ENCODE measurements around the gene KAT8. TPM values are rescaled to one million over a fixed set of nuclear protein-coding genes. Genes with fewer than 3 reads are reported as not detected.

KAT8 gene
- total RNA-seq (2022; extraction: Qiagen RNA extraction) = 40.3 to 51.0 TPM (median 45.0 TPM) in 5 replicates

GRCh38 chr16:31117384-31118222, at the start of gene KAT8:
Gene KAT8 (plus strand): TSS chr16:31117664. CDS start chr16:31117682, 18 bp downstream.

GRCh38 chr16:31073970-31074813, 43.3 kb upstream of the KAT8 start, which contains the start of the genes ZNF646 and ZNF668:
Gene ZNF646 (plus strand): TSS chr16:31074422. CDS start chr16:31076325, 1,903 bp downstream.
Gene ZNF668 (minus strand): TSS chr16:31074240. CDS start chr16:31064459, 9,781 bp downstream.

GRCh38 chr16:31088459-31089183, 28.8 kb upstream of the KAT8 start, which contains the start of gene PRSS53:
Gene PRSS53 (minus strand): TSS chr16:31088943. CDS start chr16:31088809, 134 bp downstream.

GRCh38 chr16:31094424-31095120, 22.9 kb upstream of the KAT8 start, which contains the start of gene VKORC1:
Gene VKORC1 (minus strand): TSS chr16:31094797. CDS start chr16:31094729, 68 bp downstream.

GRCh38 chr16:31108035-31108793, 9.2 kb upstream of the KAT8 start, which contains the start of gene BCKDK:
Gene BCKDK (plus strand): TSS chr16:31108386. CDS start chr16:31109224, 838 bp downstream.

GRCh38 chr16:31135535-31136286, 18.2 kb downstream of the KAT8 start, which contains the start of gene PRSS8:
Gene PRSS8 (minus strand): TSS chr16:31135727. CDS start chr16:31135498, 229 bp downstream.

GRCh38 chr16:31149894-31150890, 32.7 kb downstream of the KAT8 start, which contains the start of gene PRSS36:
Gene PRSS36 (minus strand): TSS chr16:31150066. CDS start chr16:31150035, 31 bp downstream.

GRCh38 chr16:31179747-31180459, 62.4 kb downstream of the KAT8 start, which contains the start of gene FUS:
Gene FUS (plus strand): TSS chr16:31180139. CDS start chr16:31180215, 76 bp downstream.

Other genes with a start within 250 kb of the KAT8 start
- gene BCL7C, start 223.6 kb upstream of the KAT8 start, total RNA-seq (2022; extraction: Qiagen RNA extraction) = 25.8 to 42.7 TPM (median 40.6 TPM) in 5 replicates
- gene CTF1, start 221.1 kb upstream of the KAT8 start, total RNA-seq (2022; extraction: Qiagen RNA extraction) = 0.11 to 0.39 TPM (median 0.15 TPM) in 5 replicates
- gene FBXL19, start 194.1 kb upstream of the KAT8 start, total RNA-seq (2022; extraction: Qiagen RNA extraction) = 9.8 to 19.2 TPM (median 18.4 TPM) in 5 replicates
- gene ORAI3, start 168.6 kb upstream of the KAT8 start, total RNA-seq (2022; extraction: Qiagen RNA extraction) = 11.3 to 15.8 TPM (median 13.8 TPM) in 5 replicates
- 13.2 to 20.3 TPM (median 19.3 TPM) in 5 replicates for gene SETD1A, start 159.9 kb upstream of the KAT8 start, total RNA-seq (2022; extraction: Qiagen RNA extraction)
- gene HSD3B7, start 132.5 kb upstream of the KAT8 start, total RNA-seq (2022; extraction: Qiagen RNA extraction) = 12.5 to 15.4 TPM (median 14.3 TPM) in 5 replicates
- gene STX1B, start 107.0 kb upstream of the KAT8 start, total RNA-seq (2022; extraction: Qiagen RNA extraction) = 1.4 to 2.2 TPM (median 1.8 TPM) in 5 replicates
- 54.0 to 68.8 TPM (median 66.1 TPM) in 5 replicates for gene STX4, start 84.1 kb upstream of the KAT8 start, total RNA-seq (2022; extraction: Qiagen RNA extraction)
- gene ZNF668, start 43.4 kb upstream of the KAT8 start, total RNA-seq (2022; extraction: Qiagen RNA extraction) = 12.0 to 20.9 TPM (median 15.2 TPM) in 5 replicates
- 8.0 to 11.9 TPM (median 10.5 TPM) in 5 replicates for gene ZNF646, start 43.2 kb upstream of the KAT8 start, total RNA-seq (2022; extraction: Qiagen RNA extraction)
- 0.97 to 2.7 TPM (median 1.8 TPM) in 5 replicates for gene PRSS53, start 28.7 kb upstream of the KAT8 start, total RNA-seq (2022; extraction: Qiagen RNA extraction)
- 112 to 146 TPM (median 143 TPM) in 5 replicates for gene VKORC1, start 22.9 kb upstream of the KAT8 start, total RNA-seq (2022; extraction: Qiagen RNA extraction)
- gene BCKDK, start 9.3 kb upstream of the KAT8 start, total RNA-seq (2022; extraction: Qiagen RNA extraction) = 40.3 to 55.9 TPM (median 50.6 TPM) in 5 replicates
- 1.1 to 2.2 TPM (median 1.5 TPM) in 5 replicates for gene PRSS8, start 18.1 kb downstream of the KAT8 start, total RNA-seq (2022; extraction: Qiagen RNA extraction)
- gene PRSS36, start 32.4 kb downstream of the KAT8 start, total RNA-seq (2022; extraction: Qiagen RNA extraction) = 1.1 to 1.6 TPM (median 1.2 TPM) in 5 replicates
- gene FUS, start 62.5 kb downstream of the KAT8 start, total RNA-seq (2022; extraction: Qiagen RNA extraction) = 503 to 575 TPM (median 524 TPM) in 5 replicates
- 24.2 to 43.2 TPM (median 37.4 TPM) in 5 replicates for gene PYCARD, start 85.1 kb downstream of the KAT8 start, total RNA-seq (2022; extraction: Qiagen RNA extraction)
- 0.07 to 0.15 TPM (median 0.07 TPM) in 5 replicates for gene TRIM72, start 96.5 kb downstream of the KAT8 start, total RNA-seq (2022; extraction: Qiagen RNA extraction)
- not detected in 5 replicates for gene PYDC1, start 99.5 kb downstream of the KAT8 start, total RNA-seq (2022; extraction: Qiagen RNA extraction)
- gene ITGAM, start 142.3 kb downstream of the KAT8 start, total RNA-seq (2022; extraction: Qiagen RNA extraction) = 1.4 to 2.8 TPM (median 2.1 TPM) in 5 replicates
- gene ITGAX, start 237.5 kb downstream of the KAT8 start, total RNA-seq (2022; extraction: Qiagen RNA extraction) = 1.1 to 1.6 TPM (median 1.3 TPM) in 5 replicates